Esophagus muscularis mucosa (tissue), 4 donors: ENCODE results near the gene SLC4A4.

ENCODE experiments used
- EP300 ChIP-seq: sonication (generic); formaldehyde crosslinking; IDR thresholded peaks from one replicate; pipeline ENCODE4 v1.6.1; 2017; ENCODE audit warnings: antibody characterized with exemption
- POLR2A ChIP-seq: fragments of 450-650 bp; IDR thresholded peaks from one replicate; pipeline ENCODE4 v1.6.1; 2017; ENCODE audit warnings: antibody characterized with exemption, moderate library complexity, mild to moderate bottlenecking, low read depth
- TF ChIP-seq, protein P1 (sequence below), 3 experiments: fragments of 200-600 bp in 2 of 3; fragments of 450-650 bp in 1 of 3; sonication (generic) in 2 of 3; IDR thresholded peaks; one replicate each; pipeline ENCODE4 v1.5.1; 2017 to 2019; ENCODE audit warnings: antibody characterized with exemption in 3 of 3, mild to moderate bottlenecking in 2 of 3, moderate library complexity in 1 of 3

DNA sequence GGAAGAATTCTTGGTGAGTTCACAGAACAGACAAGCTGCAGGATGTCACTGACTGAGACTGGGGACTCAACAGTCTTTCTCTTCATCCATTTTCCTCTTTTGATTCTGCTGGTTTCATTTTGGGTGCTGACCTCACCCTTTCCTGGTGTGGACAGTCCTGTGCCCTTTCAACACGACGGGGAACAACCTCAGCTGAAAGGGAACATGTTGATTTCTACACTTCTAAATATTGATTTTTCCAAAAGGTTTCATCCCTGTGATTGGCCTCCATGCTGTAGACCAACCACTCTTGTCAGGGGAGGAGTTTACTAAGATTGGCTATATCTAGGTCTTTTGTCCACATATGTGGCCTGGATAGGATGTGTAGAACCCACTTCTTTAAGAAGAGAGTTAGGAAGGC is 91.8 kb downstream of the SLC4A4 start:
- TF ChIP-seq, protein P1, sequence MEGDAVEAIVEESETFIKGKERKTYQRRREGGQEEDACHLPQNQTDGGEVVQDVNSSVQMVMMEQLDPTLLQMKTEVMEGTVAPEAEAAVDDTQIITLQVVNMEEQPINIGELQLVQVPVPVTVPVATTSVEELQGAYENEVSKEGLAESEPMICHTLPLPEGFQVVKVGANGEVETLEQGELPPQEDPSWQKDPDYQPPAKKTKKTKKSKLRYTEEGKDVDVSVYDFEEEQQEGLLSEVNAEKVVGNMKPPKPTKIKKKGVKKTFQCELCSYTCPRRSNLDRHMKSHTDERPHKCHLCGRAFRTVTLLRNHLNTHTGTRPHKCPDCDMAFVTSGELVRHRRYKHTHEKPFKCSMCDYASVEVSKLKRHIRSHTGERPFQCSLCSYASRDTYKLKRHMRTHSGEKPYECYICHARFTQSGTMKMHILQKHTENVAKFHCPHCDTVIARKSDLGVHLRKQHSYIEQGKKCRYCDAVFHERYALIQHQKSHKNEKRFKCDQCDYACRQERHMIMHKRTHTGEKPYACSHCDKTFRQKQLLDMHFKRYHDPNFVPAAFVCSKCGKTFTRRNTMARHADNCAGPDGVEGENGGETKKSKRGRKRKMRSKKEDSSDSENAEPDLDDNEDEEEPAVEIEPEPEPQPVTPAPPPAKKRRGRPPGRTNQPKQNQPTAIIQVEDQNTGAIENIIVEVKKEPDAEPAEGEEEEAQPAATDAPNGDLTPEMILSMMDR (IDR thresholded peaks at IDR 0.05): no peak
- TF ChIP-seq EP300: no peak
- no peak for TF ChIP-seq POLR2A
